ENCODE results near the gene VGLL3. TPM values are rescaled to one million over a fixed set of nuclear protein-coding genes. Genes with fewer than 3 reads are reported as not detected.

VGLL3 gene
- total and polyA plus RNA-seq, 2 experiments from 2014 or later = 0.06 to 0.29 TPM

DNA sequence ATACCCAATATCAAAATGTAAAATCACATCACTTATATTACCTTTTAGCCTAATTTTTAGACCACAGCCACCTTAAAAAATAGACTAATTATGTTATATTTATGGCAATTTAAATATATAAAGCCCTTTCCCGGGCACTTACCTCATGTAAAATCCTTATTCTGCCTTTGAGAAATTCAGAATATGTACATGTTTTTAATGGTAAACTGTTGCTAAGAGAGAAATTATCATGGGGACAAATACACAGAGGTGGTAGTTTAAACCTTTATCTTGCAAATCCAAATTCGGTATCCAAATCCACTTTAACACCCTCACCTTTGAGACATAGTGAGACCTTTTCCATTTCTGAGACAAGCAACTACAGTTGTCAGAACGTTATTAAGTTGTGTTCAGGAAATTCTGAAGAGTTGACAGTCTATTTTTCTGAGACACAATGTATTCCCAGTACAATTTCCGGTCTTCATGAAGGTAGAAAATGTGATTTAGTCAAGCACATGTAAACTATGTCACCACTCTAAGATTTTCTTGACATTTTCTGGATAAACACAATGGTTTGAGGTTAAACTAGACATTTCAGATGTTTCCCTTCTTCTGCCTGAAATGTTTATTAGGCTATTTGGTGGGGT, 10.6 kb upstream of the VGLL3 start:
- no peaks in the 10 kb centered on the region for H3K27me3 ChIP-seq
- no peaks in the 10 kb centered on the region for H3K36me3 ChIP-seq
- no peak overlapping the region for H3K4me3 ChIP-seq
- H3K4me1 ChIP-seq (ENCODE audit: low read depth) = no peaks in the 10 kb centered on the region
- H3K9me3 ChIP-seq (ENCODE audit: low read depth) = no peaks in the 10 kb centered on the region
- DNase-seq (ENCODE audit: low read depth in 1 of 2, low spot score in 1 of 2) = no peak
- TF ChIP-seq, protein P1, sequence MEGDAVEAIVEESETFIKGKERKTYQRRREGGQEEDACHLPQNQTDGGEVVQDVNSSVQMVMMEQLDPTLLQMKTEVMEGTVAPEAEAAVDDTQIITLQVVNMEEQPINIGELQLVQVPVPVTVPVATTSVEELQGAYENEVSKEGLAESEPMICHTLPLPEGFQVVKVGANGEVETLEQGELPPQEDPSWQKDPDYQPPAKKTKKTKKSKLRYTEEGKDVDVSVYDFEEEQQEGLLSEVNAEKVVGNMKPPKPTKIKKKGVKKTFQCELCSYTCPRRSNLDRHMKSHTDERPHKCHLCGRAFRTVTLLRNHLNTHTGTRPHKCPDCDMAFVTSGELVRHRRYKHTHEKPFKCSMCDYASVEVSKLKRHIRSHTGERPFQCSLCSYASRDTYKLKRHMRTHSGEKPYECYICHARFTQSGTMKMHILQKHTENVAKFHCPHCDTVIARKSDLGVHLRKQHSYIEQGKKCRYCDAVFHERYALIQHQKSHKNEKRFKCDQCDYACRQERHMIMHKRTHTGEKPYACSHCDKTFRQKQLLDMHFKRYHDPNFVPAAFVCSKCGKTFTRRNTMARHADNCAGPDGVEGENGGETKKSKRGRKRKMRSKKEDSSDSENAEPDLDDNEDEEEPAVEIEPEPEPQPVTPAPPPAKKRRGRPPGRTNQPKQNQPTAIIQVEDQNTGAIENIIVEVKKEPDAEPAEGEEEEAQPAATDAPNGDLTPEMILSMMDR (IDR thresholded peaks at IDR 0.05; ENCODE audit: low read depth, low read length) = no peak
- H3K27ac ChIP-seq = no peak overlapping the region

DNA sequence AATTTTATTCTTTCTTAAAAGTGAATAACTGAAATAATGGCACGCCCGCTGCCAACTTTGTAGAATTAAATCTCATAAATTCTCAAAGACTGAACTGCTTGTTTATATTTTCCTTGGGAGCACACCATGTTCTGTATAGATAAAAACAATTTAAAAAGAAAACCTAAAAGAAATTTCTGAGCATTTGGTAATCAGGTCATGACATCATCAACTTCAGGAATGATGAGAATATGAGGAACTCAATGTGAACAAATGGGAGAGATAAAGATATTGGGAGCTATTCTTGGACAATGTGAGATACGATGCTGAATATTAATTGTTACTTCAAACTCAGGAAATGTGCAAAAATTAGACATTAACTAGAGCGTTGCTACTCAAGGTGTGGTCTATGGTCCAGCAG, 10.0 kb upstream of the VGLL3 start:
- TF ChIP-seq, protein P1 (IDR thresholded peaks at IDR 0.05; ENCODE audit: low read depth, low read length) = no peak
- Histone ChIP-seq H3K27ac (no peak overlapping the region), H3K9me3 (ENCODE audit: low read depth) (no peaks in the 10 kb centered on the region), H3K4me3 (no peak overlapping the region), H3K36me3 (no peaks in the 10 kb centered on the region), H3K4me1 (ENCODE audit: low read depth) (no peaks in the 10 kb centered on the region), H3K27me3 (no peaks in the 10 kb centered on the region)
- no peak for DNase-seq (ENCODE audit: low read depth in 1 of 2, low spot score in 1 of 2)

DNA sequence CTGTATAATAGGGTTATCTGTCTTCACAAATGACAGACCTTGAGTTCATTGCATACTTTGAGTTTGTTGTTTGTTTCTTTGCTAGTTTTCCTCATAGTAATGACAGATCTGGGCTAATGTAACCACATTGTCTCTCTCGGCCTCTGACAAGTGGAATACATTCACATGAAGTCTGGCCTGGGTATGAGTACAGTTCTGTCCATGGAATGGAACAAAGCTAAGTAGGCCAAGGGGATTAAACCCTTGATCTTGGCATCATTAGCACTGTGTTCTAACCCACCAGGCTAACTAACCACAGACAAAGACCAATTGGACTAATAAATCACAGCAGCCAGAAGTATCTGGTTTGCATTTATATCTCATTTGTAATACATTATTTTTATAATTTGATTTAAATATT, 7.6 kb upstream of the VGLL3 start:
- Histone ChIP-seq H3K27ac (no peak overlapping the region), H3K9me3 (ENCODE audit: low read depth) (no peaks in the 10 kb centered on the region)

DNA sequence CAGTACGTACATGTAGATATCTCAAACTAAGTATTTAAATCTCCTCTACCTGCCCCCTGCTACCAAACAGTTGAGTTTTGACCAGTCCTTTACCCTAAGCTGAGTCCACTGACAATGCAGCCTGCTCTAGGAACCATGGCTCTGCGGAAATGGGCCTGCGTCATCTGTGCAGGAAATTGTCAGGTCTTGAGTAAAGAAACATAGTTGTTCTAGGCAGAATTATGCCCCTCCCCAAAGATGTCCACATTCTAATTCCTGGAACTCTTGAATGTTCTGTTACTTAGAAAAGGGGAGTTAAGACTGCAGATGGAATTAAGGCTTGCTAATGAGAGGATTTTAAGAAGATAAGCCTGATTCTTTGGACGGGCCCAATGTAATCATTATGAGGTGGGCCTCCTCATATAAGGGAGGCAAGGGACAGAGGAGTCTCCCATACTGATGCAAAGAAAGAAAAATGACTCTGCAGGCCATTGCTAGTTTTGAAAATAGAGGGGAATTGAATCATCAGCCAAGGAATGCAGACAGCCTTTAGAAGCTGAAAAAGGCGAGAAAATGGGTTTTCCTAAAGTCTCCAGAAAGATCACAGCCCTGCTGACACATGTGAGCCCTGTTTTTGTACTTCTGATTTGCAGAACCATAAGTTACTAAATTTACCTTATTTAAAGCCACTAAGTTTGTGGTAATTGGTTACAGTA, 5.5 kb upstream of the VGLL3 start:
- H3K27me3 ChIP-seq = peaks cover 6% of the 10 kb centered on the region
- H3K4me3 ChIP-seq = no peak overlapping the region
- no peaks in the 10 kb centered on the region for H3K9me3 ChIP-seq (ENCODE audit: low read depth)
- no peaks in the 10 kb centered on the region for H3K4me1 ChIP-seq (ENCODE audit: low read depth)
- TF ChIP-seq, protein P1 (IDR thresholded peaks at IDR 0.05; ENCODE audit: low read depth, low read length) = no peak
- DNase-seq (ENCODE audit: low read depth in 1 of 2, low spot score in 1 of 2) = peak in 1 of 2 donors; percentile 79
- no peak overlapping the region for H3K27ac ChIP-seq
- no peaks in the 10 kb centered on the region for H3K36me3 ChIP-seq

More for the DNA sequence above, 7.6 kb upstream of the VGLL3 start:
- no peaks in the 10 kb centered on the region for H3K4me1 ChIP-seq (ENCODE audit: low read depth)
- H3K4me3 ChIP-seq = no peak overlapping the region
- TF ChIP-seq, protein P1 (IDR thresholded peaks at IDR 0.05; ENCODE audit: low read depth, low read length) = no peak
- DNase-seq (ENCODE audit: low read depth in 1 of 2, low spot score in 1 of 2) = no peak
- peaks cover 6% of the 10 kb centered on the region for H3K27me3 ChIP-seq
- no peaks in the 10 kb centered on the region for H3K36me3 ChIP-seq

DNA sequence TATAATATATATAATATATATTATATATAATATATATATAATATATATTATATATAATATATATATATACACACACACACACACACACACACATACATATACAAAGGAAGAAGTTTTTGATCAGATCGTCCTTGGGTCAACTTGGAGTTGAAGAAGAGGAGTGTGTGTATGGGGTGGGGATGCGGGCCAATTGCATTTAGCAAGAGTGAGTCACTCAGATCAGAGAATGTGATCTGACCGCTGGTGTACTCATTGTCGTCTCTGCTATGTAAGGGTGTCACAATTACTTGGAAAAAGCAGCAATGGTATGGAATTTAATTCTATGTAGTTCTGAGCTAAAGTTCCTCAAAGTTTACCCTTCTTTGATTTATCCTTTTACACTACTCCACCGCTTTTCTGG, 4.6 kb upstream of the VGLL3 start:
- Histone ChIP-seq H3K4me3 (no peak overlapping the region), H3K36me3 (no peaks in the 10 kb centered on the region), H3K9me3 (ENCODE audit: low read depth) (no peaks in the 10 kb centered on the region), H3K27me3 (peaks cover 10% of the 10 kb centered on the region), H3K27ac (no peak overlapping the region), H3K4me1 (ENCODE audit: low read depth) (no peaks in the 10 kb centered on the region)
- DNase-seq (ENCODE audit: low read depth in 1 of 2, low spot score in 1 of 2) = peak in 1 of 2 donors; percentile 91
- TF ChIP-seq, protein P1 (IDR thresholded peaks at IDR 0.05; ENCODE audit: low read depth, low read length) = no peak

All from cardiac muscle cell (in vitro differentiated cells and primary cell).